ENCODE data around the gene PDLIM7. TPM values are rescaled to one million over a fixed set of nuclear protein-coding genes. Genes with fewer than 3 reads are reported as not detected.
A peak's percentile ranks its signal among the peaks of the same experiment; 100 is the strongest.

Gene PDLIM7
- total RNA-seq, 2 experiments from 2014 or later: 62.5 to 67.3 TPM

- Mint-ChIP-seq H3K4me1 (ENCODE audit: low read depth) (peaks cover 22% of the 10 kb centered on the region), H3K9me3 (ENCODE audit: insufficient read depth) (no peaks in the 10 kb centered on the region), H3K36me3 (ENCODE audit: low read depth) (peaks cover 41% of the 10 kb centered on the region), H3K27me3 (ENCODE audit: low read depth) (no peaks in the 10 kb centered on the region), H3K27ac (no peak overlapping the region), H3K4me3 (no peak overlapping the region)
- ATAC-seq (no peak), DNase-seq (no peak)
- ChIA-PET CTCF (interaction anchor here (3.5 kb wide), 1 partner anchor 10 kb away, joined by 23 read pairs; no protein-coding TSS in a partner anchor), POLR2A (no interaction called here)
Observed at GRCh38 chr5:177510567-177511053, 13.2 kb upstream of the PDLIM7 start.

GRCh38 chr5:177509991-177510566 is 12.7 kb upstream of the PDLIM7 start:
- no peaks in the 10 kb centered on the region for H3K27me3 Mint-ChIP-seq (ENCODE audit: low read depth)
- ChIA-PET CTCF (interaction anchor here (3.5 kb wide), 1 partner anchor 9 kb away, joined by 23 read pairs; no protein-coding TSS in a partner anchor), POLR2A (no interaction called here)
- H3K9me3 Mint-ChIP-seq (ENCODE audit: insufficient read depth): no peaks in the 10 kb centered on the region
- peaks cover 16% of the 10 kb centered on the region for H3K4me1 Mint-ChIP-seq (ENCODE audit: low read depth)
- H3K36me3 Mint-ChIP-seq (ENCODE audit: low read depth): peaks cover 36% of the 10 kb centered on the region
- DNase-seq (no peak), ATAC-seq (no peak)
- H3K4me3 Mint-ChIP-seq: no peak overlapping the region
- H3K27ac Mint-ChIP-seq: peak overlapping the region; percentile 63

- H3K9me3 Mint-ChIP-seq (ENCODE audit: insufficient read depth): no peaks in the 10 kb centered on the region
Observed at GRCh38 chr5:177509381-177509951, 12.1 kb upstream of the PDLIM7 start, which contains the start of gene DOK3. DOK3 (minus strand) TSS chr5:177509826; CDS start chr5:177509540, 286 bp downstream.

GRCh38 chr5:177508837-177509236 is 11.4 kb upstream of the PDLIM7 start:
- CTCF ChIA-PET: interaction anchor here (1.7 to 4.8 kb wide), 4 partner anchors 8 to 118 kb away, joined by 6 to 23 read pairs (median 15); no protein-coding TSS in a partner anchor
- ATAC-seq: no peak
- H3K27ac Mint-ChIP-seq: no peak overlapping the region
- H3K27me3 Mint-ChIP-seq (ENCODE audit: low read depth): no peaks in the 10 kb centered on the region
- peaks cover 23% of the 10 kb centered on the region for H3K36me3 Mint-ChIP-seq (ENCODE audit: low read depth)
- H3K4me3 Mint-ChIP-seq: no peak overlapping the region
- DNase-seq: no peak
- H3K9me3 Mint-ChIP-seq (ENCODE audit: insufficient read depth): no peaks in the 10 kb centered on the region
- H3K4me1 Mint-ChIP-seq (ENCODE audit: low read depth): peaks cover 9% of the 10 kb centered on the region
- POLR2A ChIA-PET: interaction anchor here (0.9 to 1.0 kb wide), 2 partner anchors 11 to 29 kb away, joined by 3 to 4 read pairs; partner anchors contain the start of gene PDLIM7

More at GRCh38 chr5:177509381-177509951, 12.1 kb upstream of the PDLIM7 start, which contains the start of gene DOK3:
- ChIA-PET POLR2A (interaction anchor here (0.9 kb wide), 1 partner anchor 12 kb away, joined by 4 read pairs; the partner anchor contains the start of gene PDLIM7), CTCF (interaction anchor here (1.7 to 4.8 kb wide), 4 partner anchors 8 to 119 kb away, joined by 6 to 23 read pairs (median 15); no protein-coding TSS in a partner anchor)
- H3K4me3 Mint-ChIP-seq: no peak within 1 kb of the TSS
- H3K27ac Mint-ChIP-seq: peak within 1 kb of the TSS; percentile 63
- H3K27me3 Mint-ChIP-seq (ENCODE audit: low read depth): no peaks in the 10 kb centered on the region
- ATAC-seq (no peak), DNase-seq (no peak)
- peaks cover 30% of the 10 kb centered on the region for H3K36me3 Mint-ChIP-seq (ENCODE audit: low read depth)
- peaks cover 12% of the 10 kb centered on the region for H3K4me1 Mint-ChIP-seq (ENCODE audit: low read depth)

GRCh38 chr5:177508221-177508611 is 10.8 kb upstream of the PDLIM7 start:
- Mint-ChIP-seq H3K36me3 (ENCODE audit: low read depth) (peaks cover 17% of the 10 kb centered on the region), H3K4me3 (no peak overlapping the region), H3K9me3 (ENCODE audit: insufficient read depth) (no peaks in the 10 kb centered on the region), H3K27ac (no peak overlapping the region), H3K4me1 (ENCODE audit: low read depth) (peaks cover 9% of the 10 kb centered on the region), H3K27me3 (ENCODE audit: low read depth) (no peaks in the 10 kb centered on the region)
- ATAC-seq: no peak
- no peak for DNase-seq
- ChIA-PET POLR2A (interaction anchor here (0.8 to 1.0 kb wide), 3 partner anchors 12 to 98 kb away, joined by 3 read pairs; no protein-coding TSS in a partner anchor), CTCF (interaction anchor here (1.2 to 4.8 kb wide), 5 partner anchors 15 to 119 kb away, joined by 4 to 23 read pairs (median 6); no protein-coding TSS in a partner anchor)

GRCh38 chr5:177507596-177508220 is 10.3 kb upstream of the PDLIM7 start:
- Mint-ChIP-seq H3K27me3 (ENCODE audit: low read depth) (no peaks in the 10 kb centered on the region), H3K36me3 (ENCODE audit: low read depth) (peaks cover 16% of the 10 kb centered on the region), H3K27ac (peak overlapping the region; percentile 3), H3K9me3 (ENCODE audit: insufficient read depth) (no peaks in the 10 kb centered on the region), H3K4me3 (no peak overlapping the region), H3K4me1 (ENCODE audit: low read depth) (peaks cover 9% of the 10 kb centered on the region)
- ChIA-PET CTCF (interaction anchor here (1.2 to 4.8 kb wide), 5 partner anchors 15 to 118 kb away, joined by 4 to 23 read pairs (median 6); no protein-coding TSS in a partner anchor), POLR2A (interaction anchor here (0.8 to 1.0 kb wide), 3 partner anchors 10 to 99 kb away, joined by 3 to 4 read pairs (median 3); partner anchors contain the start of gene PDLIM7)
- ATAC-seq: no peak
- no peak for DNase-seq

GRCh38 chr5:177507165-177507564 is 9.8 kb upstream of the PDLIM7 start:
- H3K27ac Mint-ChIP-seq: no peak overlapping the region

GRCh38 chr5:177505075-177505474 is 7.7 kb upstream of the PDLIM7 start:
- POLR2A ChIA-PET: no interaction called here
- no peaks in the 10 kb centered on the region for H3K27me3 Mint-ChIP-seq (ENCODE audit: low read depth)
- no peaks in the 10 kb centered on the region for H3K9me3 Mint-ChIP-seq (ENCODE audit: insufficient read depth)
- H3K27ac Mint-ChIP-seq: no peak overlapping the region
- CTCF ChIA-PET: interaction anchor here (0.7 to 4.8 kb wide), 4 partner anchors 48 to 115 kb away, joined by 3 to 23 read pairs (median 8); no protein-coding TSS in a partner anchor
- H3K4me3 Mint-ChIP-seq: no peak overlapping the region
- DNase-seq (no peak), ATAC-seq (no peak)
- H3K36me3 Mint-ChIP-seq (ENCODE audit: low read depth): no peaks in the 10 kb centered on the region
- peaks cover 15% of the 10 kb centered on the region for H3K4me1 Mint-ChIP-seq (ENCODE audit: low read depth)

More at GRCh38 chr5:177507165-177507564, 9.8 kb upstream of the PDLIM7 start:
- DNase-seq (no peak), ATAC-seq (no peak)
- Mint-ChIP-seq H3K4me3 (no peak overlapping the region), H3K9me3 (ENCODE audit: insufficient read depth) (no peaks in the 10 kb centered on the region), H3K36me3 (ENCODE audit: low read depth) (peaks cover 15% of the 10 kb centered on the region), H3K4me1 (ENCODE audit: low read depth) (peaks cover 10% of the 10 kb centered on the region), H3K27me3 (ENCODE audit: low read depth) (no peaks in the 10 kb centered on the region)
- ChIA-PET POLR2A (interaction anchor here (1.0 kb wide), 1 partner anchor 9 kb away, joined by 4 read pairs; the partner anchor contains the start of gene PDLIM7), CTCF (interaction anchor here (1.2 to 4.8 kb wide), 5 partner anchors 50 to 118 kb away, joined by 4 to 23 read pairs (median 6); no protein-coding TSS in a partner anchor)

GRCh38 chr5:177504086-177505056 is 7.0 kb upstream of the PDLIM7 start:
- ChIA-PET CTCF (interaction anchor here (1.3 to 4.8 kb wide), 4 partner anchors 47 to 114 kb away, joined by 4 to 76 read pairs (median 17); no protein-coding TSS in a partner anchor), POLR2A (interaction anchor here (1.0 kb wide), 1 partner anchor 11 kb away, joined by 3 read pairs; no protein-coding TSS in a partner anchor)
- ATAC-seq (no peak), DNase-seq (no peak)
- Mint-ChIP-seq H3K4me1 (ENCODE audit: low read depth) (peaks cover 12% of the 10 kb centered on the region), H3K36me3 (ENCODE audit: low read depth) (no peaks in the 10 kb centered on the region), H3K4me3 (no peak overlapping the region), H3K27me3 (ENCODE audit: low read depth) (peaks cover 6% of the 10 kb centered on the region), H3K27ac (no peak overlapping the region), H3K9me3 (ENCODE audit: insufficient read depth) (no peaks in the 10 kb centered on the region)

- Mint-ChIP-seq H3K4me3 (no peak overlapping the region), H3K27ac (no peak overlapping the region), H3K4me1 (ENCODE audit: low read depth) (peaks cover 13% of the 10 kb centered on the region), H3K9me3 (ENCODE audit: insufficient read depth) (no peaks in the 10 kb centered on the region), H3K36me3 (ENCODE audit: low read depth) (no peaks in the 10 kb centered on the region), H3K27me3 (ENCODE audit: low read depth) (peaks cover 11% of the 10 kb centered on the region)
- ChIA-PET CTCF (interaction anchor here (1.4 to 6.2 kb wide), 5 partner anchors 13 to 194 kb away, joined by 4 to 97 read pairs (median 17); partner anchors contain the start of gene DDX41), POLR2A (interaction anchor here (1.0 kb wide), 1 partner anchor 12 kb away, joined by 3 read pairs; no protein-coding TSS in a partner anchor)
- no peak for ATAC-seq
- no peak for DNase-seq
Observed at GRCh38 chr5:177503351-177504085, 6.1 kb upstream of the PDLIM7 start.
